NB4 (cell line): Measurements from ENCODE around the gene NBEAL2.

Experiments
- MYC ChIP-seq: IDR thresholded peaks from 2 replicates; pipeline ENCODE4 v1.6.1; 2011; ENCODE audit warnings: low read depth, low read length
- POLR2A ChIP-seq: IDR thresholded peaks from 2 replicates; pipeline ENCODE4 v1.6.1; 2011; ENCODE audit warnings: mild to moderate bottlenecking; ENCODE audit not compliant: insufficient read length; ENCODE audit errors: extremely low read depth
- TF ChIP-seq, protein P1 (sequence below): IDR thresholded peaks from one replicate; pipeline ENCODE4 v1.5.1; 2012; ENCODE audit warnings: low read depth, low read length
- TF ChIP-seq, protein P2 (sequence below): IDR thresholded peaks from 2 replicates; pipeline ENCODE4 v1.6.1; 2011; ENCODE audit warnings: low read depth, low read length

DNA sequence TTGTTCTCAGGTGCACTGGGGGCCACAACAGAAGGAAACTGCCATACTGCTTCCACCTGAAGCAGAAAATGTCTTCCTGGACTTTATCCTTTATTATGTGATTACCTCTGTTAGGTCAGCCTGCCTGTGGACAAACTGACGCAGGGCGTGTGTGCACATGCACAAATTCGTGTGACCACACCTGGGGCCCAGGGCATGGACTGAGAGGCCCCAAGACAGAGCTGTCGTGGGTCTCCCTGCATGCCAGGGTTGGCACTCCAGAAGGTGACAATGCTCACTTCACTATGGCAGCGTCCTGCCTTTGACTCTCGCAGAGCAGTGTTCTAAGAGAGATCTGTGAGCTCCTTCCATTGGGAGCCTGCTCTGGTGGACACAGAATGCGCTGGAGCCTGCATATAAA lies 37.4 kb upstream of the NBEAL2 start:
- TF ChIP-seq, protein P1, sequence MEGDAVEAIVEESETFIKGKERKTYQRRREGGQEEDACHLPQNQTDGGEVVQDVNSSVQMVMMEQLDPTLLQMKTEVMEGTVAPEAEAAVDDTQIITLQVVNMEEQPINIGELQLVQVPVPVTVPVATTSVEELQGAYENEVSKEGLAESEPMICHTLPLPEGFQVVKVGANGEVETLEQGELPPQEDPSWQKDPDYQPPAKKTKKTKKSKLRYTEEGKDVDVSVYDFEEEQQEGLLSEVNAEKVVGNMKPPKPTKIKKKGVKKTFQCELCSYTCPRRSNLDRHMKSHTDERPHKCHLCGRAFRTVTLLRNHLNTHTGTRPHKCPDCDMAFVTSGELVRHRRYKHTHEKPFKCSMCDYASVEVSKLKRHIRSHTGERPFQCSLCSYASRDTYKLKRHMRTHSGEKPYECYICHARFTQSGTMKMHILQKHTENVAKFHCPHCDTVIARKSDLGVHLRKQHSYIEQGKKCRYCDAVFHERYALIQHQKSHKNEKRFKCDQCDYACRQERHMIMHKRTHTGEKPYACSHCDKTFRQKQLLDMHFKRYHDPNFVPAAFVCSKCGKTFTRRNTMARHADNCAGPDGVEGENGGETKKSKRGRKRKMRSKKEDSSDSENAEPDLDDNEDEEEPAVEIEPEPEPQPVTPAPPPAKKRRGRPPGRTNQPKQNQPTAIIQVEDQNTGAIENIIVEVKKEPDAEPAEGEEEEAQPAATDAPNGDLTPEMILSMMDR = no peak
- TF ChIP-seq POLR2A (no peak), MYC (no peak)
- TF ChIP-seq, protein P2, sequence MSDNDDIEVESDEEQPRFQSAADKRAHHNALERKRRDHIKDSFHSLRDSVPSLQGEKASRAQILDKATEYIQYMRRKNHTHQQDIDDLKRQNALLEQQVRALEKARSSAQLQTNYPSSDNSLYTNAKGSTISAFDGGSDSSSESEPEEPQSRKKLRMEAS = no peak
